ENCODE results near the gene BIN1. TPM values are rescaled to one million over a fixed set of nuclear protein-coding genes. Genes with fewer than 3 reads are reported as not detected.

The BIN1 gene
- total RNA-seq, 2 experiments from 2014 or later = 98.8 to 101 TPM

GRCh38 chr2:127092901-127093516 is 13.9 kb downstream of the BIN1 start:
- Mint-ChIP-seq H3K4me3 (no peak overlapping the region), H3K27me3 (no peaks in the 10 kb centered on the region), H3K4me1 (peaks cover 10% of the 10 kb centered on the region), H3K27ac (no peak overlapping the region), H3K9me3 (no peaks in the 10 kb centered on the region), H3K36me3 (no peaks in the 10 kb centered on the region)
- no peak for DNase-seq

- Mint-ChIP-seq H3K27me3 (no peaks in the 10 kb centered on the region), H3K4me3 (no peak overlapping the region), H3K27ac (no peak overlapping the region), H3K4me1 (peaks cover 10% of the 10 kb centered on the region), H3K36me3 (no peaks in the 10 kb centered on the region), H3K9me3 (no peaks in the 10 kb centered on the region)
- DNase-seq = no peak
Observed at GRCh38 chr2:127092306-127092705, 14.6 kb downstream of the BIN1 start.

DNA sequence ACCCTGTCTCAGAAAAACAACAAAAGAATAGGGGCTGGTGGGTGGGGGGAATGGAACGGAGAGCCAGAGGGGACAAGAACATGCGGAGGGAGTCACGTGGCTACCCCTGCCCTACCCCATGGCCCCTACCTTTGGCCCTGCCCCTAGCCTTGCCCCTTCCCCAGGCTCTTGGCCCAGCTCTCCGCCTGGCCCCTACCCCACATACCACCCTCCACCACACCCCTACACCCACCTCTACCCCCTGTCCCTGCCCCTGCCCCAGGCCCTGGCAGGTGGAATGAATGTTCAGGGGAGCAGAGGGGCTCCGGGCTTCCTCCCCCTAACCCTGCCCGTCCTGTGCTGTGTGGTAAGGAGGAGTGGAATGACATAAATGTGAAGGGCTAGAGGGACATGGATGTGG is 15.1 kb downstream of the BIN1 start:
- Mint-ChIP-seq H3K27me3 (no peaks in the 10 kb centered on the region), H3K4me1 (peaks cover 15% of the 10 kb centered on the region), H3K4me3 (no peak overlapping the region), H3K36me3 (no peaks in the 10 kb centered on the region), H3K9me3 (no peaks in the 10 kb centered on the region), H3K27ac (no peak overlapping the region)
- no peak for DNase-seq

DNA sequence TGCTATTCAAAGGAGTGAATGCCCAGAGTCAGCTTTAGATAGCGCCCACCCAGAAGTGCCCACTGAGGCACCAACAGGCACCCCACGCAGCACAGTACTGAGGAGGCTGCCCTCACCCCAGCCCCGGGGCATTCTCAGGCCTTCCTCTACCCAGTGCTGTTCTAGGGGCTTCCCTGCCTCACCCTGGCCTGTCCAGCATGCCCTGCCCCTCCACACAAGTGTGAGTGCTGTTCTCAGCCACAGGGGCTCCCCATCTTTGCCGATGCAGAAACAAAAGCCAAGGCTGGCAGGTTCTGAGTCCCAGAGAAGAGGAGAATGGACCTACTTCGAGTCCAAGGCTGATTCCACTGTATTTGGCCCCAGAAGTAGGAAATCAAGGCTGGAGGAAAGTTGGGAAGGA is 15.8 kb downstream of the BIN1 start:
- peaks cover 20% of the 10 kb centered on the region for H3K4me1 Mint-ChIP-seq
- no peaks in the 10 kb centered on the region for H3K36me3 Mint-ChIP-seq
- no peaks in the 10 kb centered on the region for H3K9me3 Mint-ChIP-seq
- H3K27me3 Mint-ChIP-seq = no peaks in the 10 kb centered on the region
- no peak overlapping the region for H3K27ac Mint-ChIP-seq
- no peak for DNase-seq
- no peak overlapping the region for H3K4me3 Mint-ChIP-seq

- Mint-ChIP-seq H3K4me3 (no peak overlapping the region), H3K27ac (no peak overlapping the region), H3K4me1 (peaks cover 25% of the 10 kb centered on the region), H3K36me3 (no peaks in the 10 kb centered on the region), H3K27me3 (no peaks in the 10 kb centered on the region), H3K9me3 (no peaks in the 10 kb centered on the region)
- no peak for DNase-seq
Observed at GRCh38 chr2:127090281-127091120, 16.5 kb downstream of the BIN1 start.

GRCh38 chr2:127089478-127090235 is 17.3 kb downstream of the BIN1 start:
- peaks cover 32% of the 10 kb centered on the region for H3K4me1 Mint-ChIP-seq
- no peaks in the 10 kb centered on the region for H3K36me3 Mint-ChIP-seq
- DNase-seq = no peak
- H3K27me3 Mint-ChIP-seq = no peaks in the 10 kb centered on the region
- no peak overlapping the region for H3K4me3 Mint-ChIP-seq
- no peak overlapping the region for H3K27ac Mint-ChIP-seq
- no peaks in the 10 kb centered on the region for H3K9me3 Mint-ChIP-seq

DNA sequence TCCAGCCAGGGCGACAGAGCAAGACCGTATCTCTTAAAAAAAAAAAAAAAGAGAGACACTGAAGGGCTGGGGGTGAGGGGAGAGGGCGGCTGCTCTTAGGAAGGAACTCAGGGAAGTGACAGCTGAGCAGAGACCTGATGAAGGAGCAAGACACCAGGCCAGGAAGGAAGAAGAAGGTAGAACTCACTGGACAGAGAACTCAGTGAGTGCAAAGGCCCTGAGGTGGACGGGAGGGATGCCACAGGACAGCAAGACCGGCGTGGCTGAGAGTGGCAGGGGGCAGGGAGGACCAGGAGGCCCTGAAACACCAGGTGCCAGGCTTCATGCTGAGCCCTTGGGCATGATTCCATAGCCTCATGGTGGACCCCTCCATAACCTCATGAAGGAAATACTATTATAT is 18.2 kb downstream of the BIN1 start:
- DNase-seq = no peak
- H3K4me1 Mint-ChIP-seq = peaks cover 38% of the 10 kb centered on the region
- H3K9me3 Mint-ChIP-seq = no peaks in the 10 kb centered on the region
- no peaks in the 10 kb centered on the region for H3K27me3 Mint-ChIP-seq
- no peak overlapping the region for H3K27ac Mint-ChIP-seq
- H3K4me3 Mint-ChIP-seq = no peak overlapping the region
- no peaks in the 10 kb centered on the region for H3K36me3 Mint-ChIP-seq

DNA sequence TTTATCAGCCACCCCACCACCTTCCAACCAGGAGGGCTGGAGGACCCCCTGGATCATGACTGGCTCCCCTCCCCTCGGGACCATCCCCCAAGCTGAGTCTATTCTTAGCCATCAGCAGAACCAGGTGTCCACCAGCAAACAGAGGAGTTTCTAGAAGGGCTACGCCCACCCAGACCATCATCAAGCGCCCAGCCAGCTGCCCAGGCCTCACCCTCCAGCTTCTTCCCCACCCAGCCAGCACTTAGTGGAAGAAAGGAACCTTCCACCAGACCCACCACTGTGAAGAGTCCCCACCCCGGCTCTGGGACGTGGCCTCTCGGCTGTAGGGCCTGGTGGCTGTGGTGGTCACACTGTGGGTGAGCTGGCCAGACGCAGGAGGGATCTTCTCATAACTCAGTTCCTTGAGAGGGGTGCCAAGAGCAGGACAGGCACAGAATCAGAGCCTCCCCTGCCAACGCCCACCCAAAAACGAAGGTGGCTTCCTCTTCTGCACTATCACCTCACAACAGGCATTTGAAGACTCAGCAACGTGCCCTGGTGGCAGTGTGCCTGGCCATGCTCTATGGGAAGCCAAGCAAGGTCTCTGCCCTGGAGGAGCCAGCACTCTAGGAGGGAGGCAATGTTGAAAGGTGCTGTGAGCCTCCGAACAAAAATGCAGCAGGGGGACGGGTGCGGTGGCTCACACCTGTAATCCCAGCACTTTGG is 19.0 kb downstream of the BIN1 start:
- Mint-ChIP-seq H3K9me3 (no peaks in the 10 kb centered on the region), H3K27me3 (no peaks in the 10 kb centered on the region), H3K4me1 (peaks cover 38% of the 10 kb centered on the region), H3K27ac (no peak overlapping the region), H3K36me3 (no peaks in the 10 kb centered on the region), H3K4me3 (no peak overlapping the region)
- DNase-seq = no peak

- H3K27ac Mint-ChIP-seq = peak overlapping the region; percentile 35
- peaks cover 45% of the 10 kb centered on the region for H3K4me1 Mint-ChIP-seq
- DNase-seq = no peak
- no peaks in the 10 kb centered on the region for H3K36me3 Mint-ChIP-seq
- H3K9me3 Mint-ChIP-seq = no peaks in the 10 kb centered on the region
- H3K27me3 Mint-ChIP-seq = no peaks in the 10 kb centered on the region
- H3K4me3 Mint-ChIP-seq = peak overlapping the region; percentile 15
Observed at GRCh38 chr2:127086990-127087790, 19.8 kb downstream of the BIN1 start.

- Mint-ChIP-seq H3K36me3 (no peaks in the 10 kb centered on the region), H3K4me3 (peak overlapping the region; percentile 33), H3K27ac (peak overlapping the region; percentile 90), H3K27me3 (no peaks in the 10 kb centered on the region), H3K9me3 (no peaks in the 10 kb centered on the region), H3K4me1 (peaks cover 49% of the 10 kb centered on the region)
- DNase-seq = peak; percentile 46
Observed at GRCh38 chr2:127085317-127085681, 21.7 kb downstream of the BIN1 start.

DNA sequence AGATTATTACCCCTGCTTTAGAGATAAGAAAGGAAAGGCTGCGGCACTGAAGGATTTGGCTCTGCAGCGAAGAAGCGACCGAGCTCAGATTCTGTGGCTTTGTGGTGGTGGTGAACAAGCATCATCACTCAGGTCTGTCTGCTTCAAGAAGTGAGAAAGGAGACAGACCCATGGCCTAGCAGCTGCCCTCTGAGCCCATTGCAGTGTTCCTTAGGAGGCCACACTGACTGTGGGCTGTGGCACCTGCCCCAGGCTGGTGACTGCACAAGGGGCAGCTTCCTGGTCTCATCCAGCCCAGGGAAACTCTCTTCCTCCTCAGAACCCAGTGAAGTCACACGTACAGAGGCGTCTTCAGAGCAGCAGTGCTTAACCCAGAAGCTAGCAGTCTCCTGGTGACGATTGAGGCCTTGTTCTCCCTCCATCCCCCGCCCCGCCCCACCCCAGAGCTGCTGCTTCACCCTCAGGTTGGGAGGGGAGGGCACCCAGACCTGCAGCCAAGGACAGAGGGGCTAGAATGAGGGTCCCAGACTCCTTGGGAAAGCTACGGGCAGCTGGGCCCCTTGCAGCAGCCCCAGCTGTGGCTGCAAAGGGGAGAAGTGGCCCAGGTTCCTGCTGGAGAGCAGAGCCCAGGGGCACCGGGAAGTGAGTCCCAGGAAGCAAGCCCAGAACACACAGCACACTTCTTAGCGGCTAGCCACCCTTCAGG is 22.2 kb downstream of the BIN1 start:
- H3K9me3 Mint-ChIP-seq = no peaks in the 10 kb centered on the region
- no peaks in the 10 kb centered on the region for H3K36me3 Mint-ChIP-seq
- peak; percentile 50 for DNase-seq
- H3K4me3 Mint-ChIP-seq = no peak overlapping the region
- peaks cover 54% of the 10 kb centered on the region for H3K4me1 Mint-ChIP-seq
- H3K27ac Mint-ChIP-seq = peak overlapping the region; percentile 90
- no peaks in the 10 kb centered on the region for H3K27me3 Mint-ChIP-seq

DNA sequence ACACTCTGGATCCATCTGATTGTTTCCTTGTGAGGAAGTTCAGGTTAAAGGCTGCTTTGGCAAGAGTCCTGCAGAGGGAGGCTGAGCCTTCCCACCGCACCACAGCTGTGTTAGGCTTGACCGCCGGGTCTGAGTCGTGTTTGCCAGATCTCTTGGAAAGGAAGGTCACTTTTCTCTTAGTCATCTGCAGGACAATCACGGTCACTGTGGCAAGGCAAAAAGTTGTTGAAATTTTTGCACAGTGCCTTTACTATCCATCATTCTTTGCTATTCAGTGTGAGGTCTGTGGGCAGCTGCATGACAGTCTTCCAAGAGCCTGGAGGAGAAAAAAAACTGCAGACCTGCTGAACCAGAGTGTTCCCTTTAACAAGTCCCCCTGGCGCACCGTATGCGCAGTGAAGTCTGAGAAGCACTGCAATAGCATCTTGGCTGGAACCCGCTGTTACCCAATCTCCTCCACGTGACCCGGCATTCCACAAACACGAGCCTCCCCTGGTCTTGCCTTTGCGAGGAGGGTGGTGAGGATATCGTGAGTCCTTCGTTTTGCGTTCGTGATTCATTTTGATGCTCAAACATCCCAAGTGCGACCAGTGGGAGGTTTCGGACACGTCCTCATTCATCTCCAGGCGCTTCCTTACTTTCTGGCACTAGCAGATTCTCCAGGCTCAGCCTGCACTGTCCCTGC is 23.0 kb downstream of the BIN1 start:
- Mint-ChIP-seq H3K4me1 (peaks cover 62% of the 10 kb centered on the region), H3K9me3 (no peaks in the 10 kb centered on the region), H3K27ac (peak overlapping the region; percentile 47), H3K27me3 (no peaks in the 10 kb centered on the region), H3K4me3 (no peak overlapping the region), H3K36me3 (peaks cover 3% of the 10 kb centered on the region)
- no peak for DNase-seq

DNA sequence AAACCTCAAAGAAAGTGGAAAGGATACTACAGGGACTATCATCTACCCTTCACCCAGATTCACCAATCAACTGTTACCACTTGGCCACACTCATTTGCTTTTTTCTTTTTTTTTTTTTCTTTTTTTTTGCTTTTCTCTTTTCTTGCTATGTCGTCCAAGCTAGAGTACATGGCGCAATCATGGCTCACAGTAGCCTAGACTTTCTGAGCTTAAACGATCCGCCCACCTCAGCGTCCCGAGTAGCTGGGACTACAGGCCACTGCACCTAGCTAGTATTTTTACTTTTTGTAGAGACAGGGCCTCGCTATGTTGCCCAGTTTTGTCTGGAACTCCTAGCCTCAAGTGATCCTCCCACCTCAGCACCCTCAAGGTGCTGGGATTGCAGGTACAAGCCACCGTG is 24.0 kb downstream of the BIN1 start:
- no peak overlapping the region for H3K4me3 Mint-ChIP-seq
- no peaks in the 10 kb centered on the region for H3K27me3 Mint-ChIP-seq
- no peaks in the 10 kb centered on the region for H3K9me3 Mint-ChIP-seq
- H3K36me3 Mint-ChIP-seq = peaks cover 3% of the 10 kb centered on the region
- peaks cover 71% of the 10 kb centered on the region for H3K4me1 Mint-ChIP-seq
- no peak for DNase-seq
- peak overlapping the region; percentile 95 for H3K27ac Mint-ChIP-seq
